ENCODE results near the gene TREML4. TPM values are rescaled to one million over a fixed set of nuclear protein-coding genes. Genes with fewer than 3 reads are reported as not detected.
A peak's percentile ranks its signal among the peaks of the same experiment; 100 is the strongest.

Gene TREML4
- total and polyA plus RNA-seq, 9 of the 15 experiments (the other 6 are each of a cell fraction or from before 2014, with no cell fraction given): not detected

- TF ChIP-seq, protein P1, sequence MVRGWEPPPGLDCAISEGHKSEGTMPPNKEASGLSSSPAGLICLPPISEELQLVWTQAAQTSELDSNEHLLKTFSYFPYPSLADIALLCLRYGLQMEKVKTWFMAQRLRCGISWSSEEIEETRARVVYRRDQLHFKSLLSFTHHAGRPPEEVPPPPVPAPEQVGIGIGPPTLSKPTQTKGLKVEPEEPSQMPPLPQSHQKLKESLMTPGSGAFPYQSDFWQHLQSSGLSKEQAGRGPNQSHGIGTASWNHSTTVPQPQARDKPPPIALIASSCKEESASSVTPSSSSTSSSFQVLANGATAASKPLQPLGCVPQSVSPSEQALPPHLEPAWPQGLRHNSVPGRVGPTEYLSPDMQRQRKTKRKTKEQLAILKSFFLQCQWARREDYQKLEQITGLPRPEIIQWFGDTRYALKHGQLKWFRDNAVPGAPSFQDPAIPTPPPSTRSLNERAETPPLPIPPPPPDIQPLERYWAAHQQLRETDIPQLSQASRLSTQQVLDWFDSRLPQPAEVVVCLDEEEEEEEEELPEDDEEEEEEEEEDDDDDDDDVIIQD (CRISPR knock-in tag; IDR thresholded peaks at IDR 0.05): no peak
- no peak for TF ChIP-seq KDM4B (IDR thresholded peaks at IDR 0.05; ENCODE audit: borderline replicate concordance in 2 of 2, low read depth in 1 of 2)
- no peak for TF ChIP-seq MCM7 (IDR thresholded peaks at IDR 0.05)
- TF ChIP-seq ADNP (tag; IDR thresholded peaks at IDR 0.05): no peak
- no peak for TF ChIP-seq POLR2B (IDR thresholded peaks at IDR 0.05; ENCODE audit: low read depth, partially characterized antibody)
- TF ChIP-seq NCOA2 (IDR thresholded peaks at IDR 0.05; ENCODE audit: partially characterized antibody in 2 of 2): no peak
- TF ChIP-seq SMAD4 (CRISPR knock-in tag; conservative IDR thresholded peaks at IDR 0.05): no peak
These were observed 56.6 kb downstream of the TREML4 start (continued) for GRCh38 chr6:41284726-41285125.

DNA sequence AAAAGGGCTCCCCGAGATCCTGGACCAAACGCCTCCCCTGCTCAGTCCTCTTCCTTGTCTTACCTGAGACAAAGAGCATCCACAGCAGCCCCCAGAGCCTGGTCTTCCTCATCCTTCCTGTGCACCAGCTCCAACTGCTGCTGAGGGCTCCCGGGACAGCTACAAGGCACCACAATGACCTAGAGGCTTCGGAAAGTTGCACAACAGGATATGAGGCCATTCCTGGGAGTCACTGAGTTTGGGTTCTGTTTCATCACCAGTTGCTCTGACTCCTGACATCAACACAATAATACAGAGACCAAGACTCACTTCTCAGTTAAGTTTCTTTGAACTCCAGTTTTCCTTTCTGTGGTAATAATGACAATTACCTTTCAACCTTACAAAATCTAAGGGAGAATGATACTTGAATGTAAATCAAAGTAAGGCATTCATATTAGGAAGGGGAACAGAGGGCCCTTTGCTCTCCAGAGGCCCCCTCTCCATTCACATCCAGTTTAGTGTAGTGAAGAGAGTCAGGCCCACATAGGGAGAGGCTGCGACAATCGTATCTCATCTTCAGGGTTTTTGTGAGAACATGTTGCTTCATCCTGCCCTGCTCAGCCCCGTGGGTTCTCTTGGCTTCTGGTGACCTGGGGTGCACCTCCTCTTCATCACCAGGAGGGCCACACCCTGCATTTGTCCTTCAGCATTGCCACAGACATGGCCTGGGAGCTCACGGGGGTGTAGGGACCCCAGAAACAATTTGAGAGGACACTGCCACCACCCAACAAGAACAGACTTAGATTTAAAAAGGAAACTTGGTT, 58.6 kb downstream of the TREML4 start, which contains the start of gene TREM1:
TREM1 (minus strand) TSS at position 139 of the 803 bp plus-strand sequence; CDS start at position 112, 27 bp downstream.
- ATAC-seq: no peak
- TF ChIP-seq KAT7 (CRISPR knock-in tag; IDR thresholded peaks at IDR 0.05; ENCODE audit: borderline replicate concordance) (no peak), MTA1 (IDR thresholded peaks at IDR 0.05; ENCODE audit: borderline replicate concordance) (no peak), CEBPG (CRISPR knock-in tag; IDR thresholded peaks at IDR 0.05) (no peak), CEBPG (tag; conservative IDR thresholded peaks at IDR 0.05 in 1 of 2, IDR thresholded peaks at IDR 0.05 in 1 of 2) (peak; percentile 86 to 96)

More for the DNA sequence above, 58.6 kb downstream of the TREML4 start, which contains the start of gene TREM1:
- H2AFZ ChIP-seq (ENCODE audit: low read depth, low read length): no peak within 1 kb of the TSS
- peaks cover 2 to 42% of the 10 kb centered on the region in 2 experiments; a peak in 4 of 5 replicates for H3K27me3 ChIP-seq (ENCODE audit: control insufficient read depth in 2 of 2, insufficient read depth in 2 of 2, low read length in 2 of 2)
- intact Hi-C loops (cut with micrococcal nuclease) (no loop called here), in situ Hi-C loops (cut with MboI) (no loop called here)
- ChIA-PET CTCF (ENCODE audit: low intra/inter-chr PET ratio) (no interaction called here), POLR2A (no interaction called here)
- no peak within 1 kb of the TSS for H3K9ac ChIP-seq (ENCODE audit: insufficient read depth in 1 of 2, low read depth in 2 of 2, low read length in 2 of 2)
- no peak within 1 kb of the TSS for H3K4me2 ChIP-seq (ENCODE audit: insufficient read depth, low read length)
- no peak for FAIRE-seq
- no peaks in the 10 kb centered on the region for H3K9me1 ChIP-seq (ENCODE audit: control insufficient read depth, insufficient read depth, low read length)
- no peaks in the 10 kb centered on the region for H3K79me2 ChIP-seq (ENCODE audit: control insufficient read depth, insufficient read depth, low read length)
- no peaks in the 10 kb centered on the region for H3K4me1 ChIP-seq (replicated peaks in 1 of 2; ENCODE audit: control insufficient read depth in 2 of 2, insufficient read depth in 2 of 2, low read length in 2 of 2)
- H3K4me3 ChIP-seq: no peak within 1 kb of the TSS
- peak in 1 of 4 experiments; percentile 2 for DNase-seq (ENCODE audit: extremely low read depth in 1 of 4, low spot score in 3 of 4)
- H3K36me3 ChIP-seq (ENCODE audit: control insufficient read depth, insufficient read depth, low read length): no peaks in the 10 kb centered on the region
- no peaks in the 10 kb centered on the region for H3K9me3 ChIP-seq (replicated peaks; ENCODE audit: control insufficient read depth, insufficient read depth, low read depth, low read length)
- no TSS peak for BruUV-seq (replicated peaks)
- WGBS (ENCODE audit: insufficient coverage, low coverage, missing lambda C conversion rate): 2% methylated on average over 8 of the region's 8 CpGs
- H3K27ac ChIP-seq (ENCODE audit: extremely low read depth, low read depth, low read length): no peak within 1 kb of the TSS
- no peaks in the 10 kb centered on the region for H4K20me1 ChIP-seq (replicated peaks; ENCODE audit: control insufficient read depth, insufficient read depth, low read length)
